Fibroblast of the conjunctiva (primary cell): ENCODE data around the gene MYLK.
A peak's percentile ranks its signal among the peaks of the same experiment; 100 is the strongest.

Experiments
- DNase-seq: peaks from one replicate; pipeline ENCODE4 v3.0.0-alpha.2; 2010; ENCODE audit warnings: low read depth

MYLK gene

GRCh38 chr3:123642182-123642956 is 241.8 kb downstream of the MYLK start:
- peak; percentile 85 for DNase-seq

GRCh38 chr3:123641505-123641904 is 242.6 kb downstream of the MYLK start:
- no peak for DNase-seq

GRCh38 chr3:123640740-123641462 is 243.2 kb downstream of the MYLK start:
- no peak for DNase-seq

- no peak for DNase-seq
Measured at GRCh38 chr3:123640311-123640710, 243.8 kb downstream of the MYLK start.

- DNase-seq, result no peak
Measured at GRCh38 chr3:123638936-123639689, 245.0 kb downstream of the MYLK start.

- DNase-seq, result no peak
Measured at GRCh38 chr3:123637841-123638240, 246.3 kb downstream of the MYLK start.

- DNase-seq, result no peak
Measured at GRCh38 chr3:123637131-123637530, 247.0 kb downstream of the MYLK start.

GRCh38 chr3:123636431-123636841 is 247.7 kb downstream of the MYLK start:
- DNase-seq, result no peak

GRCh38 chr3:123635717-123636116 is 248.4 kb downstream of the MYLK start:
- DNase-seq, result no peak

- no peak for DNase-seq
Measured at GRCh38 chr3:123635217-123635616, 248.9 kb downstream of the MYLK start.

- DNase-seq, result no peak
Measured at GRCh38 chr3:123634149-123635051, 249.7 kb downstream of the MYLK start.

GRCh38 chr3:123633530-123633929 is 250.6 kb downstream of the MYLK start:
- DNase-seq, result peak; percentile 71

- peak; percentile 87 for DNase-seq
Measured at GRCh38 chr3:123632161-123632655, 251.9 kb downstream of the MYLK start.

- DNase-seq, result no peak
Measured at GRCh38 chr3:123629747-123630047, 254.4 kb downstream of the MYLK start.

GRCh38 chr3:123628996-123629746 is 255.0 kb downstream of the MYLK start:
- DNase-seq, result no peak

GRCh38 chr3:123627673-123628670 is 256.2 kb downstream of the MYLK start:
- DNase-seq, result no peak

GRCh38 chr3:123626881-123627280 is 257.3 kb downstream of the MYLK start:
- DNase-seq, result no peak

GRCh38 chr3:123624302-123624701 is 259.8 kb downstream of the MYLK start:
- DNase-seq, result no peak

GRCh38 chr3:123623346-123623880 is 260.7 kb downstream of the MYLK start:
- no peak for DNase-seq
